ENCODE results near the gene SPAAR.

Gene SPAAR

DNA sequence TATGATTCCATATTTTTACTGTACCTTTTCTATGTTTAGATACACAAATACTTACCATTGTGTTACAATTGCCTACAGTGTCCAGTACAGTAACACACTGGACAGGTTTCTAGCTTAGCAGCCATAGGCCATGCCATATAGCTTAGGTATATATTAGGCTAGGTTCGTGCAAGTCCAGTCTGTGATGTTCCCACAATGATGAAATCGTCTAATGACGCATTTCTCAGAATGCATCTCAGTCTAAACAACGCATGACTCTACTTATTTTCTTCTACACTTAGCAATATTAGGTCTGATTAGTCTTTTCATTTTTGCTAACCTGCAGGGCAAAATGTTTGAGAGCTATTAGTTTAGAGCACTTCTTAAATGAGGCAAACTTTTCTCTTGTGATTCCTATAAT is 26.0 kb downstream of the SPAAR start:
- no peak for DNase-seq (ENCODE audit: insufficient read length, low spot score)
- no peak for FAIRE-seq
- TF ChIP-seq, protein P1, sequence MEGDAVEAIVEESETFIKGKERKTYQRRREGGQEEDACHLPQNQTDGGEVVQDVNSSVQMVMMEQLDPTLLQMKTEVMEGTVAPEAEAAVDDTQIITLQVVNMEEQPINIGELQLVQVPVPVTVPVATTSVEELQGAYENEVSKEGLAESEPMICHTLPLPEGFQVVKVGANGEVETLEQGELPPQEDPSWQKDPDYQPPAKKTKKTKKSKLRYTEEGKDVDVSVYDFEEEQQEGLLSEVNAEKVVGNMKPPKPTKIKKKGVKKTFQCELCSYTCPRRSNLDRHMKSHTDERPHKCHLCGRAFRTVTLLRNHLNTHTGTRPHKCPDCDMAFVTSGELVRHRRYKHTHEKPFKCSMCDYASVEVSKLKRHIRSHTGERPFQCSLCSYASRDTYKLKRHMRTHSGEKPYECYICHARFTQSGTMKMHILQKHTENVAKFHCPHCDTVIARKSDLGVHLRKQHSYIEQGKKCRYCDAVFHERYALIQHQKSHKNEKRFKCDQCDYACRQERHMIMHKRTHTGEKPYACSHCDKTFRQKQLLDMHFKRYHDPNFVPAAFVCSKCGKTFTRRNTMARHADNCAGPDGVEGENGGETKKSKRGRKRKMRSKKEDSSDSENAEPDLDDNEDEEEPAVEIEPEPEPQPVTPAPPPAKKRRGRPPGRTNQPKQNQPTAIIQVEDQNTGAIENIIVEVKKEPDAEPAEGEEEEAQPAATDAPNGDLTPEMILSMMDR (IDR thresholded peaks at IDR 0.05; ENCODE audit: insufficient read depth, missing control alignments), result no peak

DNA sequence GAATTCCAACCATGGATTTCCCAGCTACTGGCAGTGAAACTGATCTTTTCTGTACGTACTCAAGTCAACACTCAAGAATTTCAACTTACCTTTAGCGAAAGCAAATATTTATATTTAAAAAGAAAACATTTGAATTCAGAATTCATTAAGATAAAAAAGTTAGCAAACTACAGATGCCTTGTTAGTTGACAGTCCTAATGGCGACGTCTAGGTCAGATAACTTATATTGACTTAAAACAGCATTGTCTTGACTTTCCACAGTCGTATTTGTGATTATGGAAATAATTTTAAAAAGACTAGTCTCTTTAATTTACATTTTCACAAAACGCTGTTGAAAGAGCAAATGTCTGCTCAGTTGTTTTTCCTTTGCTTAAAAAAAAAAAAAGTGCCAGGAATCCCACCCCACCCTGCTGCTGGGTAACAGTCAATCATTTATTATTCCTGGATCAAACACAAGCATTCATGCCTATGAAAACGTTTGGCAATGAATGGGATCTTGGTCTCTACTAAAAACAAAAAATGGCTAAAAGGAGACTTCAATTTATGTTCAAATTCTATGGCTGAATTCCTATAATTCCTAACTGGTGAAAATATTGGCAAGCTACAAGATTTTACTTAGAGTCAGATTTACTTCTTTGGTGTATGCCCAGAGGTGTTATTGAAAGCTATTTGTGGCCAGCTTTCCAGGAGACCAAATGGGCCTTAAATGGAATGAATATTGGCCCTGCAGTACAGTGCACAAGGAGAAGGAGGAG is 26.6 kb downstream of the SPAAR start:
- DNase-seq (ENCODE audit: insufficient read length, low spot score) (no peak), FAIRE-seq (no peak)
- TF ChIP-seq, protein P1 (IDR thresholded peaks at IDR 0.05; ENCODE audit: insufficient read depth, missing control alignments), result no peak

DNA sequence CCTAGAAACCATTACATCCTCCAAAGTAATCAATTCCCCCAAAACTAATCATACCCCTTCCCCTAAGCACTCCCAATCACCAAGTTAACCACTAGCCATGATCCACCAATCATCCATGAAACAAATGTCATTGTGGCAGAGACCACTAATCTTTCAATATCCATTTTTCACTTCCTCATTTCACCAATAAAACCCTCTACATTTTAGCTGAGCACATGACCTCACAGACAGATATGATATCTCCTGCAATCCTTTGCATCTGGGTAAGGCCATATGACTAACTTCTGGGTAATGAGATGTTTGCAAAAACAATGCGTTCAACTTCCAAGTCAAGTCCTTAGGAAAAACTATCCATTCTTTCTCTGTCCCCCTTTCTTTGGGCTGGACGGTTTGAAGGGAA is 27.9 kb downstream of the SPAAR start:
- no peak for FAIRE-seq
- TF ChIP-seq, protein P1 (IDR thresholded peaks at IDR 0.05; ENCODE audit: insufficient read depth, missing control alignments), result no peak

DNA sequence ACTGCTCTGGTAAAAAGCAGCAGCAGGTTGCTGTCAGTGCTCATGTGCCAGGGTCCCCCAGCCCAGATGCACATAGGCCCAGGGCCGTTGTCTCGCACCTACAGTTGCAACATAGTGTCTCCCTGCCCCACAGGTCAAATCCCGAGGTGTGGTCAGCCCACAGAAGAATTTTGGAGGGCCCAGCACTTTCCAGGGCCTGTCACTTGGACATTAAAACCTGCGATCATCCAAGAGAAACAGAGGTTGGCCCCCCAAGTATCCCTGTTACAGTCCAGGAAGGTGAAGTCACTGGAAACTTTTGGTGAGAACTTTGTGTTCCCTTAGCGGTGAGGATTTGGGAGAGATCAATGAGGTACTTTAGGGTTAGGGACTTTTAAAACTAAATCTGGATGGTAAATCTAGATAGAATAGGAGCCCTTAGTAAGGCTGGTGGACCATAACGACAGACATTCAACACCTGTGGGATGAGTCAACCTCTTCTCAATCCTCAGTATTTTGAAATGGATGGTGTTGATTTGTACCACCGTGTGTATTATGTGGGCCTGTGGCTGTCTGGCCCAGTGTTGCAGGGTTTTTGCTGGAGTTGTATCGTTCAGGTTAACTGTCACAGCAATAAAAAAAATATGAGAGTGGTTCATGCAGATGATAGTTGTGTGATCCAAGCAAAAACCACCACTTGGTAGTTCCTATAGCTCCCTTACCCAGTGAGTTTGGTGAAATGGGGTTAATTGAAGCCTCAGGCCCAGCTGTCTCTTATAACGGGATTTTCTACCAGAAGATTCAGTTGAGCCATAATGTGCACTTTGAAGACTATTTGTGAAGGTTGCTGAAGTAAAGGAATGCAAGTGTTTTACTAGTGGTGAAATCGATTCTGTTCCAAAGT is 29.4 kb downstream of the SPAAR start:
- no peak for DNase-seq (ENCODE audit: insufficient read length, low spot score)
- TF ChIP-seq, protein P1 (IDR thresholded peaks at IDR 0.05; ENCODE audit: insufficient read depth, missing control alignments), result no peak
- FAIRE-seq, result no peak

More for the DNA sequence above, 27.9 kb downstream of the SPAAR start:
- DNase-seq (ENCODE audit: insufficient read length, low spot score), result no peak

DNA sequence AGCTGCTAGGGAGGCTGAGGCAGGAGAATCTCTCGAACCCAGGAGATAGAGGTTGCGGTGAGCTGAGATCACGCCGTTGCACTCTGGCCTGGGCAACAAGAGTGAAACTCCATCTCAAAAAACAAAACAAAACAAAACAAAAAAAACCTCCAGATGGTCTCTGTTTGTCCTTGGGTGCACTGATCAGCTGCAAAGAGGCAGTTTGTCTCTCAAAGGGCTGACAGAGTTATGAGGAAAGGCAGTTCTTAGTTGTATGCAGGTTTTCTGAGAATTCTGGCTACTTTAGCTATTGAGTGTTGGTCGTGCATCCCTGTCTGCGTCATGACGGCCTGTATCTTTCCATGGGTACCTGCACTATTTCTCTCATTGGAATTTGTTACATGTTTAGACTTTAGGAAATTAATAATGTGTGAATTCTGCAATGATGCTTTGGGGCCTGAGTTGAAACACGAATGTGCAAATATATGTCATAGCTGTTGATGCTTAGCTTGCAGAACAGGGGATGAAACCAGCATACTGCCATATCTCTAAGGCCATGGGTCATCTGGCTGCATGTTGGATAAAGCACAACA is 30.5 kb downstream of the SPAAR start:
- DNase-seq (ENCODE audit: insufficient read length, low spot score) (no peak), FAIRE-seq (no peak)
- TF ChIP-seq, protein P1 (IDR thresholded peaks at IDR 0.05; ENCODE audit: insufficient read depth, missing control alignments), result no peak

DNA sequence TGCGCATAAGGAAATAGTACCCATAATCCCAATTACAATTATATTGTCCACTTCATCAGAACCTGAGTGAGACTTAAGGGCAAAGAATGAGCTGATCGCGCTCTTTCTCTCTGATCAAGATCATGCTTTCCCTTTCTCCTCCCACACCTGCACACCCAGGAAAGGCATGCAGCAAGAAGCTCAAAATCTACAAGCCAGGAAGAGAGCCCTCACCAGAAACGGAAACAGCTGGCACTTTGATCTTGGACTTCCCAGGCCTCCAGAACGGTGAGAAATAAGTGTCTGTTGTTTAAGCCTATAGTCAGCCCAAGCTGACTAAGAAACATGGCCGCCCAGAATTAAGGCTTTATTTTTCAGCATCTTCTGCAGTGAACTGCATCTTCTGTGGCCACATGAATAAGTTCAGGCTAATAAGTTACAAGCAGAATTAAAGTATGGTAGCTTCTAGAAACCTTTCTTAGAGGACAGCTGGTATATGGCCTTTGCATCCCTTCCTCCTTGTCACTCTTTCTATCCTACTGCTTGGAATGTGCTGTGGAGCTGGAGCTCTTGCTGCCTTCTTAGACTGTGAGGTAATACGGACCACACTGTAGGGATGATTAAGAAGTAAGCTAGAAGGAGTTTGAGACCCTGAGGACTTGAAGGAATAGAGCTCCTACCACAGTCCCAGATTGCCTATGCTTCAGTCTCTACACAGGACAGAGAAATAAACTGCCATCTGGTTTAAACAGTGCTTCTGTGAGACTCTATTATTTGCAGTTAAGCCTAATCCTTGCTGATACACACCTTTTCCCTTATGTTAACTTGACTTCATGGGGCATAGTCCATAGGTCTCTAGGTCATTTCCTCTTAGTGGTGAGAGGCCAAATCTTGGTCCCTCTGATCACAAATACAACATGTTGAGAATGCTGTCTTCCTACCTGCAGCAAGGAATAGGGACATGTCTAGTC is 31.4 kb downstream of the SPAAR start:
- no peak for FAIRE-seq
- TF ChIP-seq, protein P1 (IDR thresholded peaks at IDR 0.05; ENCODE audit: insufficient read depth, missing control alignments), result no peak
- no peak for DNase-seq (ENCODE audit: insufficient read length, low spot score)

Data from D721Med (cell line).